ENCODE results near the gene LDAH. TPM values are rescaled to one million over a fixed set of nuclear protein-coding genes. Genes with fewer than 3 reads are reported as not detected.

Gene LDAH
- polyA plus RNA-seq, 1 experiment: 10.0 TPM

GRCh38 chr2:20667531-20668401 is 155.1 kb downstream of the LDAH start:
- Histone ChIP-seq H3K36me3 (ENCODE audit: control insufficient read depth, insufficient read depth, low read length) (no peaks in the 10 kb centered on the region), H3K4me3 (ENCODE audit: low read depth, low read length) (peak overlapping the region; percentile 55), H3K27me3 (ENCODE audit: control insufficient read depth, insufficient read depth, low read length) (peaks cover 35% of the 10 kb centered on the region)
- no peak for DNase-seq (ENCODE audit: low read depth)
- ChIA-PET POLR2A (no interaction called here), CTCF (interaction anchor here (1.4 to 11.3 kb wide), 4 partner anchors 8 to 294 kb away, joined by 3 to 221 read pairs (median 124); partner anchors contain the start of gene HS1BP3)
- TF ChIP-seq CTCF (IDR thresholded peaks at IDR 0.05; ENCODE audit: insufficient read depth, low read depth, low read length): no peak

- peak overlapping the region; percentile 55 for H3K4me3 ChIP-seq (ENCODE audit: low read depth, low read length)
- TF ChIP-seq CTCF (IDR thresholded peaks at IDR 0.05; ENCODE audit: insufficient read depth, low read depth, low read length): no peak
- POLR2A ChIA-PET: no interaction called here
- no peak for DNase-seq (ENCODE audit: low read depth)
- no peaks in the 10 kb centered on the region for H3K36me3 ChIP-seq (ENCODE audit: control insufficient read depth, insufficient read depth, low read length)
- CTCF ChIA-PET: interaction anchor here (1.4 to 11.3 kb wide), 4 partner anchors 9 to 294 kb away, joined by 3 to 221 read pairs (median 124); partner anchors contain the start of gene HS1BP3
- peaks cover 39% of the 10 kb centered on the region for H3K27me3 ChIP-seq (ENCODE audit: control insufficient read depth, insufficient read depth, low read length)
Observed at GRCh38 chr2:20667151-20667530, 155.8 kb downstream of the LDAH start.

- 0 out of 2 replicates have a peak, but pooled peaks have one; percentile 21 for TF ChIP-seq CTCF (IDR thresholded peaks at IDR 0.05; ENCODE audit: insufficient read depth, low read depth, low read length)
- peaks cover 40% of the 10 kb centered on the region for H3K27me3 ChIP-seq (ENCODE audit: control insufficient read depth, insufficient read depth, low read length)
- POLR2A ChIA-PET: no interaction called here
Observed at GRCh38 chr2:20666304-20667150, 156.4 kb downstream of the LDAH start, which contains the start of gene GDF7. GDF7 (plus strand) TSS chr2:20667144; CDS start chr2:20667240, 96 bp downstream.

DNA sequence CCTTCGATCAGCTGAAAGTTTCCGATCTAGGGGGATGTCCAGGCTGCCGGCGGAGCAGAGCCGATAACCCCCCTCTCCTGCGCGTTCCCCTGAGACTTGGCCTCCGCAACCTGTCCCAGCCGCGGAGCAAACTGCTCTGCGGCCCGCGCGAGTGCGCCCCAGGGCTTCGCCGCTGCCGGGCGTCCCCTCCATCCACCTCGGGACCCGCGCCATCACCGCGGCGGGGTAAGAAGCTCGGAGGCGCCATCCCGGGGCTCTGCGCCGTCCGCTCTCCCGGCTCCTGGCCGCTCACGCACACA is 156.9 kb downstream of the LDAH start:
- CTCF ChIA-PET: interaction anchor here (1.2 to 11.3 kb wide), 5 partner anchors 10 to 296 kb away, joined by 3 to 221 read pairs (median 123); partner anchors contain the start of gene HS1BP3
- Histone ChIP-seq H3K27me3 (ENCODE audit: control insufficient read depth, insufficient read depth, low read length) (peaks cover 39% of the 10 kb centered on the region), H3K4me3 (ENCODE audit: low read depth, low read length) (peak overlapping the region; percentile 49), H3K36me3 (ENCODE audit: control insufficient read depth, insufficient read depth, low read length) (no peaks in the 10 kb centered on the region)
- DNase-seq (ENCODE audit: low read depth): no peak
- POLR2A ChIA-PET: no interaction called here
- no peak for TF ChIP-seq CTCF (IDR thresholded peaks at IDR 0.05; ENCODE audit: insufficient read depth, low read depth, low read length)

More at GRCh38 chr2:20666304-20667150, 156.4 kb downstream of the LDAH start, which contains the start of gene GDF7:
- no peak for DNase-seq (ENCODE audit: low read depth)
- CTCF ChIA-PET: interaction anchor here (1.2 to 11.3 kb wide), 5 partner anchors 9 to 295 kb away, joined by 3 to 221 read pairs (median 123); partner anchors contain the start of gene HS1BP3
- H3K36me3 ChIP-seq (ENCODE audit: control insufficient read depth, insufficient read depth, low read length): no peaks in the 10 kb centered on the region
- H3K4me3 ChIP-seq (ENCODE audit: low read depth, low read length): peak within 1 kb of the TSS; percentile 55
